SU-DHL-6 (cell line): ENCODE measurements around the gene SETD2.

Source experiments
- H2AFZ ChIP-seq: fragments of 200-600 bp; sonication (generic); 2 replicates; pipeline ENCODE4 v1.6.1; 2014; ENCODE audit warnings: low read depth, mild to moderate bottlenecking, moderate library complexity, mixed read lengths, antibody characterized with exemption, low read length; ENCODE audit not compliant: severe bottlenecking
- H3F3A ChIP-seq: fragments of 200-600 bp; shearing (Covaris generic); 2 replicates; pipeline ENCODE4 v1.6.0; 2016; ENCODE audit warnings: antibody characterized with exemption, mild to moderate bottlenecking; ENCODE audit not compliant: insufficient read depth
- H3K27ac ChIP-seq: fragments of 200-600 bp; sonication (generic); 2 replicates; pipeline ENCODE4 v1.5.1; 2016; ENCODE audit warnings: low read depth, mild to moderate bottlenecking, low read length, moderate library complexity, mixed read lengths
- H3K27me3 ChIP-seq: fragments of 200-600 bp; sonication (generic), shearing (Covaris generic); 2 replicates; pipeline ENCODE4 v1.6.0; 2014; ENCODE audit warnings: mild to moderate bottlenecking, low read length
- H3K36me3 ChIP-seq: fragments of 200-600 bp; sonication (generic); 2 replicates; pipeline ENCODE4 v1.6.1; 2014; ENCODE audit warnings: mild to moderate bottlenecking, low read length, mixed read lengths
- H3K4me2 ChIP-seq: fragments of 300-600, 200-600 bp; shearing (Covaris generic), sonication (generic); 2 replicates; pipeline ENCODE4 v1.6.0; 2014; ENCODE audit warnings: low read length, low read depth, mild to moderate bottlenecking; ENCODE audit not compliant: poor library complexity, severe bottlenecking
- H3K4me3 ChIP-seq: fragments of 200-600 bp; sonication (generic); 2 replicates; pipeline ENCODE4 v1.5.1; 2014; ENCODE audit warnings: antibody characterized with exemption, low read length, mild to moderate bottlenecking, mixed read lengths; ENCODE audit not compliant: insufficient read depth, poor library complexity, severe bottlenecking
- H3K79me2 ChIP-seq: fragments of 200-600 bp; sonication (generic); 2 replicates; pipeline ENCODE4 v1.6.1; 2014; ENCODE audit warnings: mild to moderate bottlenecking, low read length, moderate library complexity; ENCODE audit not compliant: insufficient read depth
- H3K9ac ChIP-seq: fragments of 200-600 bp; sonication (generic); 2 replicates; pipeline ENCODE4 v1.7.0; 2014; ENCODE audit warnings: mild to moderate bottlenecking, low read length
- H3K9me2 ChIP-seq: fragments of 200-600 bp; sonication (generic); replicated peaks from 2 replicates; pipeline ENCODE4 v1.6.1; 2014; ENCODE audit warnings: low read length; ENCODE audit not compliant: insufficient read depth
- H3K9me3 ChIP-seq: fragments of 200-600 bp; sonication (generic); 2 replicates; pipeline ENCODE4 v1.6.1; 2014; ENCODE audit warnings: low read length, mixed read lengths; ENCODE audit not compliant: insufficient read depth
- H4K20me1 ChIP-seq: fragments of 200-600 bp; sonication (generic); 2 replicates; pipeline ENCODE4 v1.6.1; 2014; ENCODE audit warnings: low read depth, mild to moderate bottlenecking, antibody characterized with exemption, low read length, moderate library complexity, mixed read lengths
- CTCF ChIP-seq: fragments of 200-600 bp; sonication (generic); IDR thresholded peaks from one replicate; pipeline ENCODE4 v1.5.1; 2017; ENCODE audit warnings: antibody characterized with exemption, mild to moderate bottlenecking, low read length, moderate library complexity; ENCODE audit not compliant: insufficient read depth, poor library complexity, severe bottlenecking
- EZH2phosphoT487 ChIP-seq: fragments of 200-600 bp; sonication (generic), shearing (Covaris generic); conservative IDR thresholded peaks from 2 replicates; pipeline ENCODE4 v1.6.1; 2018; ENCODE audit warnings: mild to moderate bottlenecking, antibody characterized with exemption, low read length, moderate library complexity, mixed read lengths

SETD2 gene

GRCh38 chr3:46977811-46978195, 186.1 kb downstream of the SETD2 start:
- peaks cover 7% of the 10 kb centered on the region; the same call in 1 of the 2 replicates for H4K20me1 ChIP-seq
- no peaks in the 10 kb centered on the region for H3K27me3 ChIP-seq
- peaks cover 14% of the 10 kb centered on the region for H3F3A ChIP-seq
- H3K9ac ChIP-seq, result no peak overlapping the region
- TF ChIP-seq CTCF, result no peak
- no peak for TF ChIP-seq EZH2phosphoT487
- H3K36me3 ChIP-seq, result no peaks in the 10 kb centered on the region; the same call in 1 of the 2 replicates
- peaks cover 38% of the 10 kb centered on the region for H3K79me2 ChIP-seq
- no peak overlapping the region for H3K4me2 ChIP-seq
- no peaks in the 10 kb centered on the region for H3K9me3 ChIP-seq
- no peaks in the 10 kb centered on the region for H3K9me2 ChIP-seq
- H3K4me3 ChIP-seq, result no peak overlapping the region
- 0 out of 2 replicates have a peak overlapping the region, but pooled peaks have one; percentile 18 for H3K27ac ChIP-seq
- no peak overlapping the region for H2AFZ ChIP-seq

DNA sequence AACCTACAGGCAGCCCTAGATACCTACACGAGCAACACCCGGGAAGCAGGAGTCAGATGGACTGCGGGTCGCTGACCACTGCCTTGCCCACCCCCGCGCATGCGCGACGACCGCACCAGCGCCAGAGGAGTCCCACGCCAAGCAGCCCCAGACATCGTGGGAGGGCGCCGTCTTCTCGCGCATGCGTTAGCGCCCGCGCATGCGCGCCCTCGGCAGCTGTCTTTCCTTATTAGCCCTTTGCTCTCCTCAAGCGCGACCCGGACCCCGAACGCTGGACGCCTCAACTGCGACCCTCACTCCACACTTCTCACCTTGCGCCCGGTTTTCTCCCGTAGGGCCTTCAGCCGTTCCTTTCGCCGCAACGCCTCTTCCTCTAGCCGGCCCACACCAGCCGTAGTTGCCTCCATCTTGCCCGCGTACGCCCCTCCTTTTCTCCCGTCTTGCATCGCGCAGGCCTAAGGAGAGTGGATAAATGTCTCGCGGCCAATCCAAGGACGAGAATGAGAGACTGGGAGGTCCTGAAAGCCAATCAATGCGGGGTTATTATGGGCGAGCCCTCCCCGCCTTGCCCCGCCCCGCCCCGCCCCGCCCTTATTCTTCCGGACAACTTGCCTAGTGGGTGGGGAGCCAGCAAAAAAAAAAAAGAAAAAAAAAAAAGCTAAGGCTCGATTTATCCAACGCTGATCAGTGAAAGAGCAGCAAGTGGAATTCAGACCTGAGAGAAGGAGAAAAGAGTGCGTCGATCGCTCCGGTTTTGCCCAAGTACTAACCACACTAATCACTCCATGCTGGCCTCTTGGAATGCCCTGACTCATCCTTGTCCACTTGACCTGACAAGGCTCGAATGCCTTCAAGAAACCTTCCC, 187.4 kb downstream of the SETD2 start, which contains the start of gene CCDC12:
Gene CCDC12, minus strand, starts transcription at position 420 of the 865 bp plus-strand sequence. Its CDS starts 13 bp downstream, at position 407.
- Histone ChIP-seq H3K4me3 (peak within 1 kb of the TSS; percentile 79), H3K9me3 (no peaks in the 10 kb centered on the region), H3K79me2 (peaks cover 51% of the 10 kb centered on the region), H3K4me2 (peak within 1 kb of the TSS; percentile 96), H3F3A (peaks cover 20% of the 10 kb centered on the region), H4K20me1 (peaks cover 15% of the 10 kb centered on the region), H2AFZ (no peak within 1 kb of the TSS), H3K9me2 (no peaks in the 10 kb centered on the region), H3K9ac (peak within 1 kb of the TSS; percentile 68), H3K27me3 (no peaks in the 10 kb centered on the region), H3K27ac (peak within 1 kb of the TSS; percentile 89), H3K36me3 (no peaks in the 10 kb centered on the region; the same call in 1 of the 2 replicates)
- TF ChIP-seq CTCF, result no peak
- no peak for TF ChIP-seq EZH2phosphoT487

GRCh38 chr3:46974421-46975171, 189.3 kb downstream of the SETD2 start:
- H3K9ac ChIP-seq, result peak overlapping the region; percentile 68
- H3K27ac ChIP-seq, result peak overlapping the region; percentile 89
- H2AFZ ChIP-seq, result no peak overlapping the region
- peak overlapping the region; percentile 79 for H3K4me3 ChIP-seq
- peaks cover 22% of the 10 kb centered on the region for H4K20me1 ChIP-seq
- TF ChIP-seq CTCF, result no peak
- TF ChIP-seq EZH2phosphoT487, result no peak
- H3K27me3 ChIP-seq, result no peaks in the 10 kb centered on the region
- H3K36me3 ChIP-seq, result peaks cover under 1% of the 10 kb centered on the region; the same call in 1 of the 2 replicates
- H3K4me2 ChIP-seq, result peak overlapping the region; percentile 96
- peaks cover 21% of the 10 kb centered on the region for H3F3A ChIP-seq
- H3K79me2 ChIP-seq, result peaks cover 66% of the 10 kb centered on the region
- H3K9me2 ChIP-seq, result no peaks in the 10 kb centered on the region
- no peaks in the 10 kb centered on the region for H3K9me3 ChIP-seq
